Panc1 (cell line): ENCODE measurements around the gene HNRNPA2B1. TPM values are rescaled to one million over a fixed set of nuclear protein-coding genes. Genes with fewer than 3 reads are reported as not detected.

ENCODE experiments used
- ATAC-seq: fragments of 200-7000 bp; cut with Tn5 transposase; 2 replicates; pipeline ENCODE4 v1.9.1; 2020; ENCODE audit warnings: mild to moderate bottlenecking, moderate library complexity
- BruUV-seq: library from RNA; stranded (reverse); fragments of 400-500 nt; replicated peaks from 2 replicates; lab custom pipeline; 2021; lab: Mats Ljungman, UMichigan
- CTCF ChIA-PET: fragments of 300-600 bp; sonication (Branson Sonifier 250); formaldehyde crosslinking; loops from one replicate; lab custom pipeline; 2022; ENCODE audit warnings: antibody characterized with exemption; lab: Charles Lee
- POLR2A ChIA-PET: fragments of 300-600 bp; sonication (Branson Sonifier 250); formaldehyde crosslinking; loops from one replicate; lab custom pipeline; 2022; ENCODE audit warnings: antibody characterized with exemption; lab: Charles Lee
- DNase-seq: peaks from one replicate; pipeline ENCODE4 v3.0.0-alpha.2; 2010; ENCODE audit warnings: low read depth, low spot score
- H3K27ac ChIP-seq: 2 replicates; pipeline ENCODE4 v1.5.1; 2011; ENCODE audit warnings: mild to moderate bottlenecking, low read length, inconsistent platforms
- H3K27me3 ChIP-seq: fragments of 200-500 bp; sonication (Bioruptor generic); 2 replicates; pipeline ENCODE4 v1.6.0; 2014; ENCODE audit warnings: low read length, inconsistent platforms; ENCODE audit not compliant: control insufficient read depth, insufficient read depth
- H3K36me3 ChIP-seq: fragments of 200-500 bp; sonication (Bioruptor generic); 2 replicates; pipeline ENCODE4 v1.5.1; 2014; ENCODE audit warnings: inconsistent platforms, mild to moderate bottlenecking, low read length, moderate library complexity; ENCODE audit not compliant: control insufficient read depth, insufficient read depth
- H3K4me1 ChIP-seq: 2 replicates; pipeline ENCODE4 v1.5.1; 2011; ENCODE audit warnings: inconsistent platforms, mild to moderate bottlenecking, low read length, moderate library complexity; ENCODE audit not compliant: control insufficient read depth, insufficient read depth
- H3K4me3 ChIP-seq, 2 experiments: 2 replicates each; pipeline ENCODE4 v1.5.1; 2011 to 2012; ENCODE audit warnings: low read depth in 2 of 2, low read length in 2 of 2, mild to moderate bottlenecking in 2 of 2, inconsistent platforms in 1 of 2, moderate library complexity in 1 of 2
- H3K9me3 ChIP-seq: fragments of 200-500 bp; sonication (Bioruptor generic); 2 replicates; pipeline ENCODE4 v1.5.1; 2014; ENCODE audit warnings: low read depth, mild to moderate bottlenecking, inconsistent platforms, low read length, moderate library complexity; ENCODE audit not compliant: control insufficient read depth, insufficient read depth
- POLR2AphosphoS5 ChIP-seq: IDR thresholded peaks from 2 replicates; pipeline ENCODE4 v1.6.1; 2012; ENCODE audit warnings: mild to moderate bottlenecking, low read depth, low read length, moderate library complexity
- SIN3A ChIP-seq: IDR thresholded peaks from 2 replicates; pipeline ENCODE4 v1.6.1; 2012; ENCODE audit warnings: low read depth, mild to moderate bottlenecking, low read length, moderate library complexity, borderline replicate concordance; ENCODE audit not compliant: insufficient read depth
- TCF7L2 ChIP-seq: IDR thresholded peaks from 2 replicates; pipeline ENCODE4 v1.6.1; 2011; ENCODE audit warnings: mild to moderate bottlenecking, low read depth, low read length, inconsistent platforms
- in situ Hi-C: cut with HindIII; loops from 2 replicates; pipeline ENCODE4 v1.10.0; 2016; ENCODE audit warnings: low sequenced_read_pairs, low pct_unique_long_range_greater_than_20kb
- intact Hi-C: fragments of 100-400 bp; cut with micrococcal nuclease; formaldehyde crosslinking; loops from one replicate; pipeline ENCODE4 v1.10.0; 2022; ENCODE audit not compliant: unreplicated experiment
- total RNA-seq: library from RNA; stranded (reverse); gene quantifications from one replicate; pipeline ENCODE4 v1.2.1, GENCODE V29; 2021; ENCODE audit not compliant: unreplicated experiment
- TF ChIP-seq, protein P1 (sequence below), 2 experiments: IDR thresholded peaks; 2 replicates each; pipeline ENCODE4 v1.6.1; 2011 to 2012; ENCODE audit warnings: low read depth in 2 of 2, control low read depth in 1 of 2, low read length in 1 of 2, mild to moderate bottlenecking in 1 of 2, moderate library complexity in 1 of 2; ENCODE audit not compliant: insufficient read depth in 1 of 2
- TF ChIP-seq, protein P2 (sequence below): fragments of 450-650 bp; IDR thresholded peaks from 2 replicates; pipeline ENCODE4 v1.5.1; 2017; ENCODE audit warnings: mild to moderate bottlenecking

Gene HNRNPA2B1
- total RNA-seq, 1 experiment from 2014 or later: 819 TPM

DNA sequence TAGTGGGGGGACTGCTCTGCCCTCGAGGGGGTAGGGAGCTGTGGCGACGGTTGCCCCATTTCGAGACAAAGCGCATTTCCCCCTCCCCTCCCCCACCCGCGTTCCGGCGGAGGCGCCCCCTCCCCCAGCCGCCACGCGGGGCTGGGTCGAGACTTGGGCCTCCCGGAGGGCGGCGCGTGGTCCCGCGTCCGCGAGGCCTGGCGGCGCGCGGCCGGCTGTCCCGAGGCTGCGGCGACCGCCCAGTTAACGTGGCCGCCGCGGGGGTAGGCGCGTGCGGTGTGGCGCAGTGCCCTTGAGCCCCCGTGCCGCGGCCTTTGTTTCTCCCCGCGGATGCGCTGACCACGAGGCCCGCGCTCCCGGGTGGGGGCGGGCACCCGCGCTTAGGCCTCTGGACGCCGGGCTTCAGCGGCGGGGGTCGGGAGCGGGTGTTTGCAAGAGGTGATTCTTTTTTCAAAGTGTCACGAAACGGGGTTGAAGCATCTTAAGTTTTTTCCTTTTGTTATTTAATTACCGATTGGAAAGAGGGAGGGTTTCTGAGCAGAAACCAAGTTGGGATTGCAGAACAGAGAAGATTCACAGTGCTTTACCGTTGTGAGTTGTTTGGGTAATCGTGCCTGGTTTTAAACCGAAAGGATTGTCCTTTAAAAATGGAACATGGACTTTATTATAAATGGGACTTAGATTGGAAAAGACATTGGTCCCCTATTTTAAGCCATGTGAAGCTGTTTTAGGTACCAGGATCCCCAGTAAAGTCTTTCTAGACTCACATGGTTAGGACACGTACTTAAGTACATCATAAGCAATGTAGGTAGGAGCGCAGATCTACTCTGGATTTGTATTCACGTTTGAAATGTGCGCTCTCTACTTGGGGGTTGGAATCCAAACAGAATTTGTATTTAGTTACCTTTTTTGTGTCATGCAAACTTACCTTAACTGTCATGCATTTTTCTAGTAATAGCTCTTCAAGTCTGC is 1.8 kb upstream of the HNRNPA2B1 start:
- Histone ChIP-seq H3K36me3 (peaks cover 59% of the 10 kb centered on the region), H3K4me1 (peaks cover 31% of the 10 kb centered on the region), H3K9me3 (no peaks in the 10 kb centered on the region), H3K4me3 (peak overlapping the region; percentile 97 to 98), H3K27me3 (no peaks in the 10 kb centered on the region), H3K27ac (peak overlapping the region; percentile 99)
- TF ChIP-seq, protein P1, sequence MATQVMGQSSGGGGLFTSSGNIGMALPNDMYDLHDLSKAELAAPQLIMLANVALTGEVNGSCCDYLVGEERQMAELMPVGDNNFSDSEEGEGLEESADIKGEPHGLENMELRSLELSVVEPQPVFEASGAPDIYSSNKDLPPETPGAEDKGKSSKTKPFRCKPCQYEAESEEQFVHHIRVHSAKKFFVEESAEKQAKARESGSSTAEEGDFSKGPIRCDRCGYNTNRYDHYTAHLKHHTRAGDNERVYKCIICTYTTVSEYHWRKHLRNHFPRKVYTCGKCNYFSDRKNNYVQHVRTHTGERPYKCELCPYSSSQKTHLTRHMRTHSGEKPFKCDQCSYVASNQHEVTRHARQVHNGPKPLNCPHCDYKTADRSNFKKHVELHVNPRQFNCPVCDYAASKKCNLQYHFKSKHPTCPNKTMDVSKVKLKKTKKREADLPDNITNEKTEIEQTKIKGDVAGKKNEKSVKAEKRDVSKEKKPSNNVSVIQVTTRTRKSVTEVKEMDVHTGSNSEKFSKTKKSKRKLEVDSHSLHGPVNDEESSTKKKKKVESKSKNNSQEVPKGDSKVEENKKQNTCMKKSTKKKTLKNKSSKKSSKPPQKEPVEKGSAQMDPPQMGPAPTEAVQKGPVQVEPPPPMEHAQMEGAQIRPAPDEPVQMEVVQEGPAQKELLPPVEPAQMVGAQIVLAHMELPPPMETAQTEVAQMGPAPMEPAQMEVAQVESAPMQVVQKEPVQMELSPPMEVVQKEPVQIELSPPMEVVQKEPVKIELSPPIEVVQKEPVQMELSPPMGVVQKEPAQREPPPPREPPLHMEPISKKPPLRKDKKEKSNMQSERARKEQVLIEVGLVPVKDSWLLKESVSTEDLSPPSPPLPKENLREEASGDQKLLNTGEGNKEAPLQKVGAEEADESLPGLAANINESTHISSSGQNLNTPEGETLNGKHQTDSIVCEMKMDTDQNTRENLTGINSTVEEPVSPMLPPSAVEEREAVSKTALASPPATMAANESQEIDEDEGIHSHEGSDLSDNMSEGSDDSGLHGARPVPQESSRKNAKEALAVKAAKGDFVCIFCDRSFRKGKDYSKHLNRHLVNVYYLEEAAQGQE (IDR thresholded peaks at IDR 0.05; ENCODE audit: insufficient read depth in 1 of 2, low read depth in 2 of 2, low read length in 1 of 2): no peak
- TF ChIP-seq SIN3A (peak; percentile 79; the same call in 1 of the 2 replicates), TCF7L2 (no peak)
- peak; percentile 18 for ATAC-seq
- intact Hi-C loops (loop anchor here (5.0 kb wide), 1 partner anchor 465 kb away; no protein-coding TSS in a partner anchor), in situ Hi-C loops (no loop called here)
- DNase-seq: no peak
- ChIA-PET POLR2A (interaction anchor here (1.2 kb wide), 1 partner anchor 14 kb away, joined by 3 read pairs; no protein-coding TSS in a partner anchor), CTCF (interaction anchor here (0.5 to 0.9 kb wide), 2 partner anchors 21 to 163 kb away, joined by 3 read pairs; no protein-coding TSS in a partner anchor)
- no TSS peak for BruUV-seq

DNA sequence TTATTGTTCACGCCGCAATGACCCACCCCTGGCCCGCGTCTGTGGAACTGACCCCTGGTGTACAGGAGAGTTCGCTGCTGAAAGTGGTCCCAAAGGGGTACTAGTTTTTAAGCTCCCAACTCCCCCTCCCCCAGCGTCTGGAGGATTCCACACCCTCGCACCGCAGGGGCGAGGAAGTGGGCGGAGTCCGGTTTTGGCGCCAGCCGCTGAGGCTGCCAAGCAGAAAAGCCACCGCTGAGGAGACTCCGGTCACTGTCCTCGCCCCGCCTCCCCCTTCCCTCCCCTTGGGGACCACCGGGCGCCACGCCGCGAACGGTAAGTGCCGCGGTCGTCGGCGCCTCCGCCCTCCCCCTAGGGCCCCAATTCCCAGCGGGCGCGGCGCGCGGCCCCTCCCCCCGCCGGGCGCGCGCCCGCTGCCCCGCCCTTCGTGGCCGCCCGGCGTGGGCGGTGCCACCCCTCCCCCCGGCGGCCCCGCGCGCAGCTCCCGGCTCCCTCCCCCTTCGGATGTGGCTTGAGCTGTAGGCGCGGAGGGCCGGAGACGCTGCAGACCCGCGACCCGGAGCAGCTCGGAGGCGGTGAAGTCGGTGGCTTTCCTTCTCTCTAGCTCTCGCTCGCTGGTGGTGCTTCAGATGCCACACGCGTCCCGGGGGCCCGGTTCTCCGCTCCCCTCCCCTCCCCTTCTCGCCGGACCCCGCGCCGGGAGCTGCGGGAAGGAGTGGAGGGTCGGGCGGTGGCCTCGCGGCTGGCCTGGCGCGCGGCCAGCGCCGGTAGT is 887 bp upstream of the HNRNPA2B1 start, which contains the start of gene CBX3:
CBX3 (plus strand) TSS at position 499 of the 772 bp plus-strand sequence. CDS start 1,254 bp downstream, outside the sequence.
- Histone ChIP-seq H3K4me3 (peak within 1 kb of the TSS; percentile 97 to 98), H3K4me1 (peaks cover 36% of the 10 kb centered on the region), H3K27ac (peak within 1 kb of the TSS; percentile 100), H3K27me3 (no peaks in the 10 kb centered on the region), H3K36me3 (peaks cover 59% of the 10 kb centered on the region), H3K9me3 (no peaks in the 10 kb centered on the region)
- CTCF ChIA-PET: interaction anchor here (0.5 to 0.9 kb wide), 2 partner anchors 164 to 802 kb away, joined by 3 to 13 read pairs; no protein-coding TSS in a partner anchor
- peak; percentile 74 for ATAC-seq
- no TSS peak for BruUV-seq
- POLR2A ChIA-PET: interaction anchor here (0.6 to 1.2 kb wide), 3 partner anchors 13 to 163 kb away, joined by 3 to 6 read pairs (median 3); no protein-coding TSS in a partner anchor
- intact Hi-C loops: loop anchor here (5.0 kb wide), 1 partner anchor 466 kb away; no protein-coding TSS in a partner anchor
- no peak for DNase-seq
- no peak for TF ChIP-seq TCF7L2
- TF ChIP-seq, protein P2, sequence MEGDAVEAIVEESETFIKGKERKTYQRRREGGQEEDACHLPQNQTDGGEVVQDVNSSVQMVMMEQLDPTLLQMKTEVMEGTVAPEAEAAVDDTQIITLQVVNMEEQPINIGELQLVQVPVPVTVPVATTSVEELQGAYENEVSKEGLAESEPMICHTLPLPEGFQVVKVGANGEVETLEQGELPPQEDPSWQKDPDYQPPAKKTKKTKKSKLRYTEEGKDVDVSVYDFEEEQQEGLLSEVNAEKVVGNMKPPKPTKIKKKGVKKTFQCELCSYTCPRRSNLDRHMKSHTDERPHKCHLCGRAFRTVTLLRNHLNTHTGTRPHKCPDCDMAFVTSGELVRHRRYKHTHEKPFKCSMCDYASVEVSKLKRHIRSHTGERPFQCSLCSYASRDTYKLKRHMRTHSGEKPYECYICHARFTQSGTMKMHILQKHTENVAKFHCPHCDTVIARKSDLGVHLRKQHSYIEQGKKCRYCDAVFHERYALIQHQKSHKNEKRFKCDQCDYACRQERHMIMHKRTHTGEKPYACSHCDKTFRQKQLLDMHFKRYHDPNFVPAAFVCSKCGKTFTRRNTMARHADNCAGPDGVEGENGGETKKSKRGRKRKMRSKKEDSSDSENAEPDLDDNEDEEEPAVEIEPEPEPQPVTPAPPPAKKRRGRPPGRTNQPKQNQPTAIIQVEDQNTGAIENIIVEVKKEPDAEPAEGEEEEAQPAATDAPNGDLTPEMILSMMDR: no peak
- peak; percentile 89; the same call in 1 of the 2 replicates for TF ChIP-seq SIN3A
- TF ChIP-seq POLR2AphosphoS5: peak; percentile 88
- TF ChIP-seq, protein P1 (IDR thresholded peaks at IDR 0.05; ENCODE audit: insufficient read depth in 1 of 2, low read depth in 2 of 2, low read length in 1 of 2): no peak
- in situ Hi-C loops: no loop called here
